CD4-positive, alpha-beta memory T cell (primary cell): Measurements from ENCODE around the gene DNAJB13. TPM values are rescaled to one million over a fixed set of nuclear protein-coding genes. Genes with fewer than 3 reads are reported as not detected.

Source experiments
- CTCF ChIA-PET: fragments of 350-600 bp; sonication (Branson Sonifier 250); formaldehyde crosslinking; loops from one replicate; lab custom pipeline; 2021; ENCODE audit warnings: inconsistent platforms; ENCODE audit not compliant: partially characterized antibody; lab: Charles Lee
- POLR2A ChIA-PET: fragments of 350-600 bp; sonication (Branson Sonifier 250); formaldehyde crosslinking; loops from one replicate; lab custom pipeline; 2021; ENCODE audit not compliant: partially characterized antibody; lab: Charles Lee
- DNase-seq, 5 donors: peaks; one replicate each; pipeline versions ENCODE4 v3.0.0 to v3.0.0-alpha.2; 2020 to 2022; ENCODE audit warnings: mixed read lengths in 1 of 5
- H3K27ac ChIP-seq: one replicate; pipeline ENCODE4 v1.7.0; 2013; ENCODE audit warnings: low read depth, low read length
- H3K27me3 ChIP-seq: 2 replicates; pipeline ENCODE4 v1.7.0; 2013; ENCODE audit warnings: mild to moderate bottlenecking, low read length, moderate library complexity; ENCODE audit not compliant: insufficient read depth
- H3K36me3 ChIP-seq: 2 replicates; pipeline ENCODE4 v1.7.0; 2013; ENCODE audit warnings: mild to moderate bottlenecking, low read length, moderate library complexity; ENCODE audit not compliant: insufficient read depth
- H3K4me1 ChIP-seq: 2 replicates; pipeline ENCODE4 v1.7.0; 2013; ENCODE audit warnings: mild to moderate bottlenecking, low read length, moderate library complexity; ENCODE audit not compliant: insufficient read depth
- H3K4me3 ChIP-seq, 2 donors: one replicate each; pipeline ENCODE4 v1.7.0; 2013; ENCODE audit warnings: low read length in 2 of 2, mild to moderate bottlenecking in 1 of 2
- H3K9me3 ChIP-seq, 2 donors: one replicate each; pipeline ENCODE4 v1.7.0; 2013; ENCODE audit warnings: low read length in 2 of 2, control low read depth in 1 of 2; ENCODE audit not compliant: control insufficient read depth in 1 of 2
- H3K27ac Mint-ChIP-seq, 7 donors: one replicate each; pipeline ENCODE4 v1.8.0; 2020 to 2021; ENCODE audit warnings: mixed read lengths in 7 of 7, mild to moderate bottlenecking in 6 of 7, inconsistent platforms in 3 of 7, moderate library complexity in 3 of 7
- H3K27me3 Mint-ChIP-seq, 2 donors: one replicate each; pipeline ENCODE4 v1.8.0; 2020 to 2021; ENCODE audit warnings: mixed read lengths in 2 of 2
- H3K36me3 Mint-ChIP-seq, 2 donors: one replicate each; pipeline ENCODE4 v1.8.0; 2020 to 2021; ENCODE audit warnings: mixed read lengths in 2 of 2, inconsistent platforms in 1 of 2, mild to moderate bottlenecking in 1 of 2
- H3K4me1 Mint-ChIP-seq, 4 donors: one replicate each; pipeline ENCODE4 v1.8.0; 2020 to 2021; ENCODE audit warnings: mixed read lengths in 4 of 4, mild to moderate bottlenecking in 1 of 4
- H3K4me3 Mint-ChIP-seq, 8 donors: one replicate each; pipeline ENCODE4 v1.8.0; 2020 to 2021; ENCODE audit warnings: mixed read lengths in 8 of 8, mild to moderate bottlenecking in 7 of 8, moderate library complexity in 6 of 8, inconsistent platforms in 3 of 8
- H3K9me3 Mint-ChIP-seq, 8 donors: one replicate each; pipeline ENCODE4 v1.8.0; 2020 to 2021; ENCODE audit warnings: mixed read lengths in 8 of 8, mild to moderate bottlenecking in 5 of 8, inconsistent platforms in 3 of 8, moderate library complexity in 1 of 8
- intact Hi-C: fragments of 100-400 bp; cut with micrococcal nuclease; formaldehyde crosslinking; loops from one replicate; pipeline ENCODE4 v1.15.1; 2023
- polyA plus RNA-seq, 2 donors: library from polyadenylated mRNA; unstranded; fragments of 300-500 nt; fragmentation: Illumina TruSeq; gene quantifications; one replicate each; pipeline ENCODE4 v1.2.3, GENCODE V29; 2021
- total RNA-seq, 2 experiments: library from RNA; stranded (reverse); gene quantifications; one replicate each; pipeline ENCODE4 v1.2.3, GENCODE V29; 2021

Gene DNAJB13
- total and polyA plus RNA-seq, 4 experiments from 2014 or later: 0.23 to 0.53 (median 0.30) TPM; not detected in 1

- H3K36me3 Mint-ChIP-seq: peaks cover 0 to 8% of the 10 kb centered on the region in 2 donors
- H3K27ac Mint-ChIP-seq: no peak overlapping the region
- H3K4me3 ChIP-seq: no peak overlapping the region
- H3K27me3 Mint-ChIP-seq: peaks cover 0 to 1% of the 10 kb centered on the region in 2 donors
- CTCF ChIA-PET: interaction anchor here (0.9 kb wide), 1 partner anchor 12 kb away, joined by 3 read pairs; no protein-coding TSS in a partner anchor
- H3K9me3 Mint-ChIP-seq: peaks cover 0 to 5% (median 0%) of the 10 kb centered on the region in 8 donors
- no peaks in the 10 kb centered on the region for H3K4me1 Mint-ChIP-seq
- no peak overlapping the region for H3K4me3 Mint-ChIP-seq
- intact Hi-C loops: no loop called here
- H3K9me3 ChIP-seq: no peaks in the 10 kb centered on the region
- H3K27me3 ChIP-seq: no peaks in the 10 kb centered on the region
- POLR2A ChIA-PET: no interaction called here
- no peaks in the 10 kb centered on the region for H3K36me3 ChIP-seq
- H3K27ac ChIP-seq: no peak overlapping the region
- H3K4me1 ChIP-seq: no peaks in the 10 kb centered on the region
- no peak for DNase-seq
Observed at GRCh38 chr11:73940801-73941570, 9.8 kb upstream of the DNAJB13 start.

GRCh38 chr11:73942010-73942409 lies 8.8 kb upstream of the DNAJB13 start:
- Histone ChIP-seq H3K27me3 (no peaks in the 10 kb centered on the region), H3K36me3 (no peaks in the 10 kb centered on the region), H3K4me3 (no peak overlapping the region), H3K27ac (no peak overlapping the region), H3K9me3 (no peaks in the 10 kb centered on the region), H3K4me1 (no peaks in the 10 kb centered on the region)
- H3K4me3 Mint-ChIP-seq: no peak overlapping the region
- ChIA-PET CTCF (interaction anchor here (0.7 to 1.0 kb wide), 3 partner anchors 13 to 542 kb away, joined by 3 read pairs; no protein-coding TSS in a partner anchor), POLR2A (no interaction called here)
- peaks cover 0 to 1% of the 10 kb centered on the region in 2 donors for H3K27me3 Mint-ChIP-seq
- peaks cover 0 to 5% (median 0%) of the 10 kb centered on the region in 8 donors for H3K9me3 Mint-ChIP-seq
- no peaks in the 10 kb centered on the region for H3K4me1 Mint-ChIP-seq
- H3K27ac Mint-ChIP-seq: no peak overlapping the region
- no peak for DNase-seq
- peaks cover 0 to 8% of the 10 kb centered on the region in 2 donors for H3K36me3 Mint-ChIP-seq
- intact Hi-C loops: no loop called here

DNA sequence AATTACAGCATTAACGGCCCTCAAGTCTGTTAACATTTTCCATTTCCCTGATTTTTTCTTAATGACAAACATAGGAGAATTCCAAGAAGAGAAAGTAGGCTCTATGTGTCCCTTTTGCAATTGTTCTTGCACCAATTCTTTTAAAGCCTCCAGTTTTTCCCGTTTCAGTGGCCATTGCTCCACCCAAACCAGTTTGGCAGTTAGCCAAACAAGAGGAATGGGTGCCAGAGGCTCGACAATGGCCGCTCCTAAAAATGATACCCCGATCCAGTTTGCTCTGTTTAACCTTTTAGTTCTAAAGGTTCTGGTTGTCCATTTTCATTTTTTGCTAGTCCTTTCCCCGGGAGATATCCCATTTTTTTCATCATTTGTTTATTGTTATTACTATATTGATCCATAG lies 6.7 kb upstream of the DNAJB13 start:
- Mint-ChIP-seq H3K4me1 (no peaks in the 10 kb centered on the region), H3K9me3 (peaks cover 0 to 3% (median 0%) of the 10 kb centered on the region in 8 donors), H3K36me3 (peaks cover 0 to 8% of the 10 kb centered on the region in 2 donors), H3K27me3 (peaks cover 1 to 4% of the 10 kb centered on the region in 2 donors), H3K27ac (no peak overlapping the region), H3K4me3 (no peak overlapping the region)
- Histone ChIP-seq H3K27ac (no peak overlapping the region), H3K4me3 (no peak overlapping the region), H3K4me1 (no peaks in the 10 kb centered on the region), H3K27me3 (no peaks in the 10 kb centered on the region), H3K36me3 (no peaks in the 10 kb centered on the region), H3K9me3 (no peaks in the 10 kb centered on the region)
- intact Hi-C loops: no loop called here
- ChIA-PET CTCF (no interaction called here), POLR2A (no interaction called here)
- DNase-seq: no peak

DNA sequence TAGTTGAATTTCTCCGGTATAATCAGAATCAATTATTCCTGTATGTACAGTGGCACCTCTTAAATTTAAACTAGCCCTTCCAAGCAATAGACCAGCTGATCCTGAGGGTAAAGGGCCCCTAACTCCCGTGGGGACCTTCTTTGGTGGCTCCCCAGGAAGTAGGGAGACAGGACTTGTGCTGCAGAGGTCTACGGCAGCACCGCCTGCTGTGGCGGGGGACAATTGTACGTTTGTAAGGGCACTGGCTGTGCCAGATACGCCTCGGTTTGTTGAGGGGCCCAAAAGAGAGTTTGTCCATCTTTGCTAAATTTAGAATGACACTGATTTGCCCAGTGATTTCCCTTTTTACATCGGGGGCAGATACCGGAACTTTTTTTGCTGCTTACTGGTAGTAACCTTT lies 5.9 kb upstream of the DNAJB13 start:
- H3K27me3 Mint-ChIP-seq: peaks cover 1 to 4% of the 10 kb centered on the region in 2 donors
- intact Hi-C loops: no loop called here
- no peaks in the 10 kb centered on the region for H3K4me1 Mint-ChIP-seq
- Histone ChIP-seq H3K4me3 (no peak overlapping the region), H3K36me3 (no peaks in the 10 kb centered on the region), H3K9me3 (no peaks in the 10 kb centered on the region), H3K27me3 (no peaks in the 10 kb centered on the region), H3K4me1 (no peaks in the 10 kb centered on the region), H3K27ac (no peak overlapping the region)
- DNase-seq: no peak
- no peak overlapping the region for H3K27ac Mint-ChIP-seq
- peaks cover 0 to 3% (median 0%) of the 10 kb centered on the region in 8 donors for H3K9me3 Mint-ChIP-seq
- H3K4me3 Mint-ChIP-seq: no peak overlapping the region
- ChIA-PET POLR2A (no interaction called here), CTCF (no interaction called here)
- peaks cover 0 to 8% of the 10 kb centered on the region in 2 donors for H3K36me3 Mint-ChIP-seq

- POLR2A ChIA-PET: no interaction called here
- H3K9me3 ChIP-seq: no peaks in the 10 kb centered on the region
- no peaks in the 10 kb centered on the region for H3K36me3 ChIP-seq
- CTCF ChIA-PET: no interaction called here
- DNase-seq: no peak
- peaks cover 0 to 8% of the 10 kb centered on the region in 2 donors for H3K36me3 Mint-ChIP-seq
- no peaks in the 10 kb centered on the region for H3K4me1 Mint-ChIP-seq
- no peaks in the 10 kb centered on the region for H3K27me3 ChIP-seq
- H3K27ac ChIP-seq: no peak overlapping the region
- no peak overlapping the region for H3K4me3 ChIP-seq
- no peak overlapping the region for H3K27ac Mint-ChIP-seq
- peaks cover 1 to 4% of the 10 kb centered on the region in 2 donors for H3K27me3 Mint-ChIP-seq
- H3K9me3 Mint-ChIP-seq: peaks cover 0 to 3% (median 0%) of the 10 kb centered on the region in 8 donors
- intact Hi-C loops: no loop called here
- H3K4me1 ChIP-seq: no peaks in the 10 kb centered on the region
- H3K4me3 Mint-ChIP-seq: no peak overlapping the region
Observed at GRCh38 chr11:73945396-73945795, 5.4 kb upstream of the DNAJB13 start.

DNA sequence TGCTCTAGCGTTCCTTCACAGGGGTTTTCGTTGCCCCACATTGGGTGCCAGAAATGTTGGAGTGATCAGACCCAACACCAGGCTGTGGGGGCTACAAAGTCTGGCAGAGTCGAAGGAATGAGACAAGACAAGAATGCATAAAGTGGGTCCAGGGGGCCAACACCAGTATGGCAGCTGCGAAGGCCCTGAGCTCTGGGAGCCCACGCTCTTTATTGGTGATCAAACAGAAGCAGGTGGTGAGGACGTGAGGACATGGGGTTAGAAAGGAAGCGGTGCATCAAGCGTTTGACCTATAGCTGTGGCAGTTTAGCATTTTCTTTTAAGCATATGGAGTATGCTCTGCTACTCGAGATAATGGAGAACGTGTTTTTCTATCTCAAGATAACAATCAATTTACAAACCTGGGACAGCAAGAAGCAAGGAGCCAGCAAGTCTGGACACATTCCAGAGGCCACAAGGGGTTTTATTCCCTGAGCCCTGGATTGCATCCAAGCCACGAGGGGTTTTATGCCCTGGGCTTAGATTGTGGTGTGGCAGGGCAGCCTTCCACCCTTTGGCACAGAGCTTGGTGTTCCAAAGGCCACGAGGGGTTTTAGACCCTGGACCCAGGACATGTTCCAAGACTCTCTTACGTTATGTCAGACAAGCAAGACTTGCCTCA lies 3.9 kb upstream of the DNAJB13 start:
- no peaks in the 10 kb centered on the region for H3K27me3 ChIP-seq
- ChIA-PET CTCF (no interaction called here), POLR2A (no interaction called here)
- H3K27me3 Mint-ChIP-seq: peaks cover 1 to 4% of the 10 kb centered on the region in 2 donors
- H3K4me1 Mint-ChIP-seq: no peaks in the 10 kb centered on the region
- peaks cover 0 to under 1% of the 10 kb centered on the region in 2 donors for H3K36me3 Mint-ChIP-seq
- H3K9me3 ChIP-seq: no peaks in the 10 kb centered on the region
- H3K27ac ChIP-seq: no peak overlapping the region
- DNase-seq: no peak
- no peak overlapping the region for H3K4me3 ChIP-seq
- H3K36me3 ChIP-seq: no peaks in the 10 kb centered on the region
- intact Hi-C loops: no loop called here
- H3K9me3 Mint-ChIP-seq: no peaks in the 10 kb centered on the region
- H3K4me1 ChIP-seq: no peaks in the 10 kb centered on the region
- H3K27ac Mint-ChIP-seq: peak overlapping the region in 1 of 7 donors; percentile 39
- no peak overlapping the region for H3K4me3 Mint-ChIP-seq

DNA sequence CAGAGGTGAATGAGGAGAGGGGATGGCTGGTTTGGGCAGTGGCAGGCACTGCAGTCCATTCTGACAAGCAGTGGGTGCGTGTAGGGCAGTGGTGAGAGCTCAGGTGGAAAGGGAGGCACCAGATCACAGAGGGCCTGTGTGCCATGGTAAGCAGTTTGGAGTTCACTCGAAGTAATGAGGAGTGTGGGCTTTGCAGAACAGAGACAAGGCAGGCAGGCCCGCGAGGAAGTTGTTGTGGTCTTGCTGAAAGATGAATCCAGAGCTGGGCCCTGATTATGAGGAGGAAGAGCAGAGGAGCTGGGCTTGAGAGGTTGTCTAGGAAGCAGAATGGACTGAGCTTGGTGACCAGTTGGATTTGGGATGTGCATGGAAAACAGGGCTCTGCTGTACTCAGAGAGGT lies 1.6 kb upstream of the DNAJB13 start:
- no peaks in the 10 kb centered on the region for H3K4me1 Mint-ChIP-seq
- Histone ChIP-seq H3K27me3 (no peaks in the 10 kb centered on the region), H3K27ac (no peak overlapping the region), H3K9me3 (no peaks in the 10 kb centered on the region), H3K4me3 (no peak overlapping the region), H3K36me3 (no peaks in the 10 kb centered on the region), H3K4me1 (no peaks in the 10 kb centered on the region)
- no peaks in the 10 kb centered on the region for H3K36me3 Mint-ChIP-seq
- peak overlapping the region in 1 of 7 donors; percentile 3 for H3K27ac Mint-ChIP-seq
- CTCF ChIA-PET: no interaction called here
- POLR2A ChIA-PET: no interaction called here
- H3K4me3 Mint-ChIP-seq: no peak overlapping the region
- H3K27me3 Mint-ChIP-seq: peaks cover 1 to 4% of the 10 kb centered on the region in 2 donors
- intact Hi-C loops: no loop called here
- H3K9me3 Mint-ChIP-seq: no peaks in the 10 kb centered on the region
- no peak for DNase-seq
